COLO829 (cell line): ENCODE data around the gene HOXA1.
A peak's percentile ranks its signal among the peaks of the same experiment; 100 is the strongest.

ENCODE experiments used
- DNase-seq: peaks from one replicate; pipeline ENCODE4 v3.0.0; 2012; ENCODE audit warnings: low spot score

Gene HOXA1

DNA sequence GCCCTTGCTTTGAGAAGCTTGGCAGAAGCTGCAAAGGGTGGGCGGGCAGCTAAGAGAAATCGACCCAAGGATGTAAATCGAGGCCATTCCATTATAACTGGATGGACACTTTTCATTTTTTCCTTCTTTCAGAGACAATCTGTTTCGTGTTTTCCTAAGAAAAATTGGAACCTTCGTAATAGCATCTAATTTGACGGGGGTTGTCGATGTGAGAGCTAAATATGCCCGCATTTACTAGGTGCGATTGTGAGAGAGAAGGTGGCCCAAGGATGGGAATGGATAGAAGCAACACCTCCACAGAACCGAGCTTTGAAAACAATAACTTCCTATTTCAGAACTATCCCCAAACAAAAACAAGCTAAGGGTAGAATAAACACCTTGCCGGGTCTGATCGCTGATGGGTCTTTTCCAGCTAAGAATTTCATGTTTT, 35.6 kb upstream of the HOXA1 start:
- DNase-seq = no peak

GRCh38 chr7:27130540-27131389, 35.0 kb upstream of the HOXA1 start, which contains the start of gene HOXA4:
Gene HOXA4 (minus strand): TSS chr7:27130757. CDS start chr7:27130733, 24 bp downstream.
- DNase-seq = peak; percentile 84

DNA sequence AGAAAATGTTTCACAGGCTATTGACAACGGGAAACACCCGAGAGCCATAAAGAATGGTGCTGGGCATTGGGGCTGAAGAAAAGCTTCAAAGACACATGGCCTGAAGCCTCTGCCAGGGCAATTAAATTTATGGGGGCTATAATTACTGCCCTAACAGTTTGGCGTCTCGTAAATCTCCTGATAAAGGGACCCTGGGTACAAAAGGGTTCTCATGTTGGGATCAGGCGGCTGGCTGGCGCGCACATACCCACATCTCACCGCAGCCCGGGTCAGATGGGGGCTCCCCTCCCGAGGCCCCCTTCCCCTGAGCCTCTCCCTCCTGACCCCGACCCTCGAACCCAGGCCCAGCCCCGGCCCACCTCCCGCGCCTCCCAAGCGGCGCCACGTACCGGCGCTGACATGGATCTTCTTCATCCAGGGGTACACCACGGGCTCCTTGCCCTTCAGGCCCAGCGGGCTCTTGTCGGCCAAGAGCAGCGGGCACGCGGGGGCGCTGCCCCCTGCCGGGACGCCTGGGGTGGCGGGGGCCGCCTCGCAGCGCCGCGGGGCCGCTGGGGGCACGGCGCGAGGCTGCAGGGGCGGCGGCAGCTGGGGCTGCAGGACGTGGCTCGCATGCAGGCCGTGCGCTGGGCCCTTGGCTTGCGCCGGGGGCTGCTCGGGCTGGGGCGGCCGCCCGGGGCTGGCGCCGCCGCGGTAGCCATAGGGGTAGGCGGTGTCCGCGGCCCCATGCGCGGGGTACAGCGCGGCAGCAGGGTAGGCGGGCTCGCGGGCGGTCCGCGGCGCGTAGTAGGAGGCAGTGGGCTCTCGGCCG, 34.1 kb upstream of the HOXA1 start:
- no peak for DNase-seq

- DNase-seq = no peak
Measured at GRCh38 chr7:27128776-27129728, 33.3 kb upstream of the HOXA1 start.

GRCh38 chr7:27128034-27128433, 32.2 kb upstream of the HOXA1 start:
- no peak for DNase-seq

GRCh38 chr7:27126596-27127327, 31.0 kb upstream of the HOXA1 start:
- DNase-seq = no peak

DNA sequence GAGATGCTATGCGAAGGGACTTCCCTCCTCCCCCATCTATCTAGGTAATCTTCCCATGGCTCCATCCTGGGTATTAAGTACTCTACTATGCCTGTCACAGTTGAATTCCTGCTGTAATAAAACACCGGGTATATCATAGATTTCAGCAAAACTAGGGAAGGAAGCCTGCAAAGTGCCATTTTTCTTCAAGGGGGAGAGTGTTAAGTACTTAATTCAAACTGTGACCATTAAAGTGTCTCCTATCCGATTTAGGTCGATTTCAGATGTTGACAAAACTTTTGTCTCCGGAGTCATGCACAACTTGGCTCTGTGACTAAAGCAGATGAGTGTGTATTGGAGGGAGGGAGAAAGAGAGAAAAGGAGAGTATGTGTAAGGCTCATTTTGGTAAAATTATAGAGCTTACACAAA, 30.2 kb upstream of the HOXA1 start:
- no peak for DNase-seq

- DNase-seq = no peak
Measured at GRCh38 chr7:27124902-27125689, 29.3 kb upstream of the HOXA1 start.

DNA sequence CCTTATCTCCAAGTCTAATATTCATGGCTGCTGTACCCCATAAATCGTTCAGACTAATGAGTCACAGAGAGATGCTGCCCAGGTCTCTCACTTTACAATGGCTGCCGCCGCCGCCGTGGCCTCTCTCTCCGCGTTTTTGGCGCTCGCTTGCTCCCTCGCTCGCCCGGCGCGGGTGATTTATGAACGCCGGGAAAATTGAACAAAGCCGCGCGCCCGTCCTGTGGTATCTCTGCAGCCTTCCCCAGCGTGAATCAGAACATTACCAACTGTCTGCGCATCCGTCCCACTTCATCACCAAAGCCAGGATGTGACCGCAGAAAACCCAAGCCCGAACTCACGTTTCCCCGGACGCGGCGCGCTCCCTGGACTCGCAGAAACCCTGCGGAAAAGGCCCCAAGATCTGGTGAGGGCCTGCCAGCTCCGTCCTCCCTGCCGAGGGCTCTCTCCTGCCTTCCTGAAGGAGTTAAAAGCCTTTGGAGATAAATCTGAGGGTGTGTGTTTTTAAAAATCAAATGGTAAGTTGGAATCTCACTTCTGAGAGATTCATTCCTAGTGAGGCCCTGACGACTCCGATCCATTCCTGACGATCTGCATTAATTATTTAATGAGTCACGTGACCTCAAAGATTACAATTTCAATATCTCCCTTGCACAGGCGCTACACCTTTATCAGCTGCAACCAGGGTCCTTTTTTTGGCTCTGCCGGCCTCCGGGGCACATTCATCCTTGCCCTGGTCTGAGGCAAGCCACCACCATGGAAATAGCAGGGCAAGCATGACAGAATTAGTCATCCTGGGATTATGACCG, 28.5 kb upstream of the HOXA1 start:
- no peak for DNase-seq

DNA sequence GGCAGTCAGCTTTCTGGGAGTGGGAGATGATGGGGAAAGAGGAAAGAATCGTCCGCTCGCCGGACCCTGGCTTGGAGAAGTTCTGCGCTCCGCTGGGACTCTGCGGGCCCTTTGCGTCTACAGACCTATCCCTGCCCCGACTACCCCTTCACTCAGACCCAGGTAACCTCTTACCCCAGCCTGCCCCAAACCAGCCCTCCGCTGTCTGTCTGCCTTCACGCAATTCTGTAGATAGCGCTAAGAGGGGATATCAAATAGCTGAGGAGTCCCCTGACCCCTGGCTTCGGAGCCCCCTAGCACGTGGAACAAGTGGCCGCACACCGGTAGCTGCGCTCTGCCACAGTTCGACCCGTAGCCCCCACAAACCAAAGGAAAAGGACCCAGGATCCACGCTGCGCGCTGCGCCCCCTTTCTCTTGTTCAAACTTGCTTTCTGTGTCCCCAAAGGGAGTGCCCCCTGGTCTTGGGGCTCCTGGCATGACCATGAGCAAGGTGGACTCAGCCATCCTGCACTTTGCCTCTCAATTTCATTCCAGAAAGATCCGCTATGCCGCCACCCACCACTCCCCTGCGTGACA, 27.8 kb upstream of the HOXA1 start:
- DNase-seq = no peak

GRCh38 chr7:27123007-27123476, 27.2 kb upstream of the HOXA1 start:
- peak; percentile 95 for DNase-seq

DNA sequence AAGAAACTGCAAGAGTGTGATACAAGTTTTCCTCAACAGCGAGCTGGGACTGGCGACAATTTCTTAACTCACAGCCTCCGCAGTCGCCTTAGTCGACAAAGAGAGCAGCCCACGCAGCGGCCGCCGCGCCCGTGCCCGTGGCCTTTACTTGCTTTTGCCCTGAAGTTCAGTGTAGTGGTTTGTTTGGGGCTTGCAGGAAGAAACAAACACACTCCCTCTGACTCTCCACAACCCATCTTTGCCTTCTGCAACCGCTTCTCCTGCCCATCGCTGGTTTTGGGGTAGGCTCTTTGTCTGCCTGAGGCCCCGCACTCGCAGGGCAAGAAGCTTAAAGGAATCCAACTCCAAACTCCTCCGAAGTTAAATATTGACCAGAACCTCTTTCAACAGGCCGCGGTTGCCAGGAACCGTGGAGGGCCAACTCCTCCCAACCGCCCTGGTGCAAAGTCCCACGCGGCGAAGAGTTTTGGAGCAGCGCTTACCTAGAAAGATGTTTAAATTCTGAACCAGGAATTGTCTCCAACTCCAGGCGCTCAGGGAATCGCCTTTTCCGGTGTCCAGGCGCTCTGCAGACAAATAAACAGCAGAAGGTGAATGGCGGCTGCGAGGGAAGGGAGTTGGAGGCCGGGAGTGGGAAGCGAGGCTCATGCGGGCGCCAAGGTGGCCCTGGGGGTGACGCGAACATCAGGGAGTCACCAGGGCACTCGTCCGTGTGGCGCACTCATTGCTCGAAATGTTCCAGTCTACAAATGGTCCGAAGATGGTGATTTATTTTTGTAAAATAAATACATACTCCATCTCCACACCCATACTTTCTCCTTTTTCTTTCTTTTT, 26.5 kb upstream of the HOXA1 start:
- DNase-seq = no peak

DNA sequence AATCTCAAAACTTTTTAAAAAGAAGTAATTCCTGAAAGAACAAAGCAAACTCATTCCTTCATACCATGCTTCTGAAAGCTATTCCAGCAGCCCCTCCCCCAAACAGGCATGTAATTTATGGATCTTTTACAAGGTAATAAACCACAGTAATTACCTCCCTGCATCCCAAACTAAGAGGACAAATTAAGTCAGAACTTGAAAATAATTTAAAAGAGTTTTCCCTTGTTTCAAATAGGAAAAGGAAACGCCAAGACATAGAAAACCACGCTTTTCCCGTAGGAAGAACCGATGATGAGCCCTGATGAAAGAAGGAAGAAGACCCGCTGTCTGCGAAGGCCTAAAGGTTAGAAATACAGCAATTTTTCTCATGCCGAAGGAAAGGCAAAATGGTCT, 25.9 kb upstream of the HOXA1 start:
- no peak for DNase-seq

DNA sequence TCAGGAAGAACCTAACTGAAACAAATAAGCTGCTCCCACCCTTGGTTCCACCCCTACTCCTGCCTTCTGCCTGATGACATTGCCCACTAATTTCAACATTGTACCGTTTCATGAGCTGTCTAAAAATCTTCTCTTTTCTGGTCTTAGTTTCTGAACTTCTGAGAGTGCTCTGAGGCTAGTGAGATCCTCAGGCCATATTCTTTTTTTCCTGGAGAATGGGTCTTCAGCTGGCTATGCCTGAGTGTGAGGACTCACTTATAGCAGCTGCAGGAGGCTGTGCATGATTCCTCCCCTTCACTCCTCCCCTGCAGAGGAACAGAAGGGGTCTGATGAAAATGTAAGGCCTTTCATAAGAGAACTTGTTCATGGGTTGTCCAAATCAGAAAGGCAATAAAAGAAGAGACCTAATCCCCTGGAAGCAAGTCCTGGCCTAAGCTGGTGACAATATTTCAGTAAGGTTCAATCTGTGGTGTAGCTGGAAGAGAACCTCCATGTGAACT, 23.7 kb upstream of the HOXA1 start:
- DNase-seq = no peak

- DNase-seq = no peak
Measured at GRCh38 chr7:27118580-27118979, 22.8 kb upstream of the HOXA1 start.

GRCh38 chr7:27117887-27118491, 22.2 kb upstream of the HOXA1 start:
- DNase-seq = no peak
